Measurements from ENCODE around the gene ACOX3.
"Not testable (repeated sequence)": the region's sequence is repeated elsewhere in the genome, so short reads cannot be mapped to it uniquely, and the experiment has no call there.

The ACOX3 gene

GRCh38 chr4:8353912-8354453 lies 86.5 kb downstream of the ACOX3 start:
- no peak overlapping the region for H3K27ac Mint-ChIP-seq
- H3K27me3 Mint-ChIP-seq, result peaks cover 2% of the 10 kb centered on the region
- H3K4me3 Mint-ChIP-seq, result no peak overlapping the region
- H3K4me1 Mint-ChIP-seq, result no peaks in the 10 kb centered on the region
- H3K9me3 Mint-ChIP-seq, result no peaks in the 10 kb centered on the region
- no peaks in the 10 kb centered on the region for H3K36me3 Mint-ChIP-seq

- Mint-ChIP-seq H3K36me3 (no peaks in the 10 kb centered on the region), H3K4me1 (no peaks in the 10 kb centered on the region), H3K9me3 (no peaks in the 10 kb centered on the region), H3K27me3 (peaks cover 2% of the 10 kb centered on the region), H3K4me3 (no peak overlapping the region), H3K27ac (no peak overlapping the region)
These were observed 87.3 kb downstream of the ACOX3 start for GRCh38 chr4:8353158-8353669.

- Mint-ChIP-seq H3K27ac (no peak overlapping the region), H3K27me3 (peaks cover 2% of the 10 kb centered on the region), H3K4me3 (no peak overlapping the region), H3K9me3 (no peaks in the 10 kb centered on the region), H3K36me3 (no peaks in the 10 kb centered on the region), H3K4me1 (no peaks in the 10 kb centered on the region)
These were observed 88.0 kb downstream of the ACOX3 start for GRCh38 chr4:8352368-8353157.

- no peak overlapping the region for H3K4me3 Mint-ChIP-seq
- no peaks in the 10 kb centered on the region for H3K9me3 Mint-ChIP-seq
- H3K36me3 Mint-ChIP-seq, result no peaks in the 10 kb centered on the region
- H3K27ac Mint-ChIP-seq, result no peak overlapping the region
- no peaks in the 10 kb centered on the region for H3K4me1 Mint-ChIP-seq
- peaks cover 2% of the 10 kb centered on the region for H3K27me3 Mint-ChIP-seq
These were observed 88.6 kb downstream of the ACOX3 start for GRCh38 chr4:8351931-8352367.

GRCh38 chr4:8350841-8351461 lies 89.6 kb downstream of the ACOX3 start:
- no peaks in the 10 kb centered on the region for H3K36me3 Mint-ChIP-seq
- peaks cover 2% of the 10 kb centered on the region for H3K27me3 Mint-ChIP-seq
- H3K27ac Mint-ChIP-seq, result no peak overlapping the region
- H3K4me1 Mint-ChIP-seq, result no peaks in the 10 kb centered on the region
- no peaks in the 10 kb centered on the region for H3K9me3 Mint-ChIP-seq
- no peak overlapping the region for H3K4me3 Mint-ChIP-seq

GRCh38 chr4:8350352-8350751 lies 90.2 kb downstream of the ACOX3 start:
- H3K27ac Mint-ChIP-seq, result no peak overlapping the region

GRCh38 chr4:8349664-8350236 lies 90.8 kb downstream of the ACOX3 start:
- H3K4me1 Mint-ChIP-seq, result no peaks in the 10 kb centered on the region
- no peak overlapping the region for H3K27ac Mint-ChIP-seq
- no peak overlapping the region for H3K4me3 Mint-ChIP-seq
- H3K36me3 Mint-ChIP-seq, result no peaks in the 10 kb centered on the region
- H3K9me3 Mint-ChIP-seq, result no peaks in the 10 kb centered on the region
- H3K27me3 Mint-ChIP-seq, result peaks cover 2% of the 10 kb centered on the region

More at GRCh38 chr4:8350352-8350751, 90.2 kb downstream of the ACOX3 start:
- H3K9me3 Mint-ChIP-seq, result no peaks in the 10 kb centered on the region
- H3K36me3 Mint-ChIP-seq, result no peaks in the 10 kb centered on the region
- H3K27me3 Mint-ChIP-seq, result peaks cover 2% of the 10 kb centered on the region
- no peaks in the 10 kb centered on the region for H3K4me1 Mint-ChIP-seq
- H3K4me3 Mint-ChIP-seq, result no peak overlapping the region

GRCh38 chr4:8349236-8349635 lies 91.3 kb downstream of the ACOX3 start:
- H3K4me3 Mint-ChIP-seq, H3K27me3 Mint-ChIP-seq, H3K27ac Mint-ChIP-seq: not testable (repeated sequence)

GRCh38 chr4:8348071-8348470 lies 92.5 kb downstream of the ACOX3 start:
- Mint-ChIP-seq H3K27me3 (peaks cover 2% of the 10 kb centered on the region), H3K4me1 (no peaks in the 10 kb centered on the region), H3K36me3 (no peaks in the 10 kb centered on the region), H3K27ac (no peak overlapping the region), H3K4me3 (no peak overlapping the region), H3K9me3 (no peaks in the 10 kb centered on the region)

More at GRCh38 chr4:8349236-8349635, 91.3 kb downstream of the ACOX3 start:
- not testable (repeated sequence) for H3K36me3 Mint-ChIP-seq, H3K9me3 Mint-ChIP-seq, H3K4me1 Mint-ChIP-seq

- no peaks in the 10 kb centered on the region for H3K9me3 Mint-ChIP-seq
- no peaks in the 10 kb centered on the region for H3K36me3 Mint-ChIP-seq
- no peak overlapping the region for H3K27ac Mint-ChIP-seq
- H3K27me3 Mint-ChIP-seq, result peaks cover 2% of the 10 kb centered on the region
- no peaks in the 10 kb centered on the region for H3K4me1 Mint-ChIP-seq
- no peak overlapping the region for H3K4me3 Mint-ChIP-seq
These were observed 92.9 kb downstream of the ACOX3 start for GRCh38 chr4:8347660-8348059.

- no peaks in the 10 kb centered on the region for H3K4me1 Mint-ChIP-seq
- no peak overlapping the region for H3K27ac Mint-ChIP-seq
- H3K27me3 Mint-ChIP-seq, result peaks cover 2% of the 10 kb centered on the region
- H3K36me3 Mint-ChIP-seq, result no peaks in the 10 kb centered on the region
- H3K9me3 Mint-ChIP-seq, result no peaks in the 10 kb centered on the region
- no peak overlapping the region for H3K4me3 Mint-ChIP-seq
These were observed 93.5 kb downstream of the ACOX3 start for GRCh38 chr4:8346838-8347605.

- H3K4me1 Mint-ChIP-seq, result no peaks in the 10 kb centered on the region
- H3K4me3 Mint-ChIP-seq, result no peak overlapping the region
- H3K9me3 Mint-ChIP-seq, result no peaks in the 10 kb centered on the region
- H3K27me3 Mint-ChIP-seq, result peaks cover 5% of the 10 kb centered on the region
- H3K36me3 Mint-ChIP-seq, result no peaks in the 10 kb centered on the region
- H3K27ac Mint-ChIP-seq, result no peak overlapping the region
These were observed 94.3 kb downstream of the ACOX3 start for GRCh38 chr4:8345946-8346814.

- Mint-ChIP-seq H3K4me3 (no peak overlapping the region), H3K36me3 (no peaks in the 10 kb centered on the region), H3K9me3 (no peaks in the 10 kb centered on the region), H3K4me1 (no peaks in the 10 kb centered on the region), H3K27me3 (peaks cover 2% of the 10 kb centered on the region), H3K27ac (no peak overlapping the region)
These were observed 95.2 kb downstream of the ACOX3 start for GRCh38 chr4:8345053-8345945.

- peaks cover 2% of the 10 kb centered on the region for H3K27me3 Mint-ChIP-seq
- H3K4me3 Mint-ChIP-seq, result no peak overlapping the region
- H3K4me1 Mint-ChIP-seq, result no peaks in the 10 kb centered on the region
- no peaks in the 10 kb centered on the region for H3K9me3 Mint-ChIP-seq
- H3K36me3 Mint-ChIP-seq, result no peaks in the 10 kb centered on the region
- H3K27ac Mint-ChIP-seq, result no peak overlapping the region
These were observed 96.1 kb downstream of the ACOX3 start for GRCh38 chr4:8344377-8344776.

Measured in activated naive CD4-positive, alpha-beta T cell treated with anti-CD3 and anti-CD28 coated beads, Interleukin-2, amount 50 U/mL, for 24 hours (primary cell).